HG02678 (cell line): ENCODE data around the gene PPTC7.
"Not testable (repeated sequence)": the region's sequence is repeated elsewhere in the genome, so short reads cannot be mapped to it uniquely, and the experiment has no call there.

Source experiments
- ATAC-seq: cut with Tn5 transposase; IDR thresholded peaks from one replicate; pipeline ENCODE4 v1.9.1; 2021; ENCODE audit warnings: mild to moderate bottlenecking, moderate library complexity; ENCODE audit not compliant: unreplicated experiment

PPTC7 gene

DNA sequence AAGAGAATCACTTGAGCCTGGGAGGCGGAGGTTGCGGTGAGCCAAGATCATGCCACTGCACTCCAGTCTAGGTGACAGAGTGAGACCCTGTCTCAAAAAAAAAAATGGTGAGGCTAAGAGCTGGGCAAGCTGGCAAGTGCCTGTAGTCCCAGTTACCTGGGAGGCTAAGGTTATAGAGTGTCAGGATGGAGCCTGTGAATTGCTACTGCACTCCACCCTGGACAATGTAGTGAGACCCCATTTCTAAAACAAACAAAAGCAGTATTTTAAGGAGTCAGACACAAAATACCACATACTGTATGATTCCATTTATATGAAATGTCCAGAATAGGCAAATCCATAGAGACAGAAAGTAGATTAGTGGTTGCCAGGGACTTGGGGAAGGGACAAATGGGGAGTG, 4.0 kb upstream of the PPTC7 start:
- not testable (repeated sequence) for ATAC-seq

DNA sequence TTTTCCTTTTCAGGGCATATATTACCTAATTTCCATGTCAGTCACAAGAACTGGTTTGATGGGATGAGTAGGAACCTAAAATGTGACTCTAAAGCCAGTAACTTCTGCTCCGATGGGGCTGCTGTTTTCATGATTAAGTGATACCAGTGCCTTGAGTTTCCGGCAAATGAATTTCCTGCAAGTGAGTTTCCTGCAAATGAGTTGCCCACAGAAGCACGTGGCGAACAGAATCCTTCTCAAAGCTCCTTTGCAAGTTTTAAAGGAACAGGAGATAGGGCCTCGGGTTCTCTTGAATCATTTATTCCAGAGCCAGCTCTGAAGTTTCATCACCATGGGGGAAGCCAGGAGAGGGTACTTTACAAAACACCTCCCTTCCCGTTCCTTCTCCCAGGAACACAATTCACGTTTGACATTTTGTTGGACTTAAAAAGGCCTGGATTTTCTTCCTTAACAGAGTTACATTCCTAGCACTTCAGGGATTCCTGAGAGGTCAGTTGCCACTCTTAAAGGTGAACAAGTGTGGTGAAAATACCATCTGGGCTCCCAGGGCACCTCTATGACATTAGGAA, 2.2 kb upstream of the PPTC7 start:
- no peak for ATAC-seq

- peak; percentile 34 for ATAC-seq
These were observed 612 bp downstream of the PPTC7 start for GRCh38 chr12:110582276-110583136.

DNA sequence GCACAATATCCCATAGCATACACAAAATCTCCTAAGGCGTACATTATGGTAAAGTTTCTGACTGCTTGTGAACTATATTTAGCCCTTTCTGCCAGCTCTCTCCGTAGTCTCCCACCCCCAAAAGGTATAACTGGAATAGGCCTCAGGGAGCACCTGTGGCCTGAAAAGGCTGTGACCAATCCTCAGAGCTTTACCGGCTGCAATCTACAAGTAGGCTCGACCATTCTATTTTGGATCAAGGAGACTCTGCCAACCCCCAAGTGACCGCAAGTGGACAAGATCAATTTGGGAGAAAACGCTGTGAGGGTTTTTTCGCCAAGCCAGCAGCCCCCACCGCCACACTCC, 1.2 kb downstream of the PPTC7 start:
- no peak for ATAC-seq

GRCh38 chr12:110579535-110580253, 3.4 kb downstream of the PPTC7 start:
- ATAC-seq, result no peak

- ATAC-seq, result no peak
These were observed 4.2 kb downstream of the PPTC7 start for GRCh38 chr12:110578694-110579534.

DNA sequence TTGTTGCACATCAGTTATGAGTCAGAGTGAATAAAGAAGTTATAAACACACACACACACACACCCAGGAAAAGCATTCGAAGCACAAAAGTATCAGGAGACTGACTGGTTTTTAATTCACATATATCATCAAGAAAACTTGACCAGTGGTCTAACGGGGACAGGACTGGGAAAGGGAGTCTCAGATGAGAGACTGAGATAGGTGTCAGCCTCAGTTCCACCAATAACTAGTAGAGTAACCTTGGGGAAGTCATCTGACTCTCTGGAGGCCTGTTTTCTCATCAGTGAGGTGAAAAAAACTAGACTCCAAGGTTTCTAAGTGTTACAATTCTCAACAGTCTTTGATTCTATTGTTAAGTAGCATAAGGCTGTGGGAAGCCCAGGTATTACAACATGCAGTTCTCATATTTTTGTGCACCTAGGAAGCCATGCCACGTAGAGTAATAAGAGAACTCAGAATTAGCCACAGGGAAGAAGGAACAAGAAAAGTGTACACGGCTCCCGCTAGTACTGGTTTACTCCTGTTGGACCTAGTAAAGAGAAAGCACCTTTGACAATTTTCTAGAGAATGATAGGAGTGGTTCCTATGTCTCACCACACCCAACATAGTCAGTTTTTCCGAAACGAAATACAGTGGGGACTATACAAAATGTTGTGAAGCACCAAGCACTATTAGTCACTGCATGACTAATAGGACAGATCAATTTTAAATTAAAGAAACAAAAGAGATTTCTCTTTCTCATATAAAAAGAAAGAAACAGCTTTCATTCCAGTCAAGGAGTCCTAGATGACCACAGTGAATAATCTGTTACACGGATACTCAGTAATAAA, 5.0 kb downstream of the PPTC7 start:
- ATAC-seq, result no peak

DNA sequence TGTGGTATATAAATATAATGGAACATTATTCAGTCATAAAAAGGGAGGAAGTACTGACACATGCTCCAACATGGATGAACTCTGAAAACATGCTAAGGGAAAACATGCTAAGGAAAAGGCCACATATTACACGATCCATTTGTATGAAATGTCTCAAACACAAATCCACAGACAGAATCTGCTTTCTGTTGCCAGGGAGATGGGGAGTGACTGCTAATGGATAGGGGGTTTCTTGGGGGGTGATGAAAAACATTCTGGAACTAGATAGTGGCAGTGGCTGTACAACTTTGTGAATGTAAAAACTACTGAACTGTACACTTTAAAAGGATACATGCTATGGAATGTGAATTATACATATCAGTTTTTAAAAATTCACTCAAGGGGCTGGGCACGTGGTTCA, 6.6 kb downstream of the PPTC7 start:
- no peak for ATAC-seq

- no peak for ATAC-seq
These were observed 7.8 kb downstream of the PPTC7 start for GRCh38 chr12:110575326-110575725.

DNA sequence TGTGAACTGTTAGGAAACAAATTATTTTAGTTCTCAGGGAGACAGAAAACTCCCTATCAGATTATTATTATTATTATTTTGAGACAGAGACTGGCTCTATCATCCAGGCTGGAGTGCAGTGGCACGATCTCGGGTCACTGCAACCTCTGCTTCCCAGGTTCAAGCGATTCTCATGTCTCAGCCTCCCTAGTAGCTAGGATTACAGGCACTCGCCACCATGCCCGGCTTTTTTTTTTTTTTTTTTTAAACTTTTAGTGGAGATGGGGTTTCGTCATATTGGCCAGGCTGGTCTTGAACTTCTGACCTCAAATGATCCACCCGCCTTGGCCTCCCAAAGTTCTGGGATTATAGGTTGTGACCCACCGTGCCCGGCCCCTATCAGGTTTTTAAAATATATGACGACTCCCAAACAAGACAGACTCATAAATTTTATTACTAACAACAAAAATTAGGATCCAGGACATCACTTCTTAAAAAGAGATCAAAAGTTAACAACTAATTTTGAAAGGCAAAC, 8.3 kb downstream of the PPTC7 start:
- not testable (repeated sequence) for ATAC-seq

DNA sequence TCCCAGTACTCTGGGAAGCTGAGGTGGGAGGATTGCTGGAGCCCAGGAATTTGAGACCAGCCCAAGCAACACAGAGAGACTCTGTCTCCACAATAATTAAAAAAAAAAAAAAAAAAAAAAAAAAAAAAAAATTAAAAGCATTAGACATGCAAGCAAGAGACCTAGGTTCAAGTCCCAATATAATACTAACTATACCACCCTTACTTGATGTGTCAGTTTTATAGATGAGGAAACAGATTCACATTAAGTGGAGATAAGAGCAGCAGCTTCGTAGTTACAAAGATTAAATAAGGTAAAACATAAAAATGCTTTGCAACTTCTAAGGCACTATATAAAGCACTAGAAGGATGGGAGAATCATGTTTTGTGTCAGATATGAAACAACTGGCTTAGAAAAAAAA, 9.1 kb downstream of the PPTC7 start:
- ATAC-seq, result no peak

GRCh38 chr12:110570798-110571197, 12.3 kb downstream of the PPTC7 start:
- not testable (repeated sequence) for ATAC-seq

DNA sequence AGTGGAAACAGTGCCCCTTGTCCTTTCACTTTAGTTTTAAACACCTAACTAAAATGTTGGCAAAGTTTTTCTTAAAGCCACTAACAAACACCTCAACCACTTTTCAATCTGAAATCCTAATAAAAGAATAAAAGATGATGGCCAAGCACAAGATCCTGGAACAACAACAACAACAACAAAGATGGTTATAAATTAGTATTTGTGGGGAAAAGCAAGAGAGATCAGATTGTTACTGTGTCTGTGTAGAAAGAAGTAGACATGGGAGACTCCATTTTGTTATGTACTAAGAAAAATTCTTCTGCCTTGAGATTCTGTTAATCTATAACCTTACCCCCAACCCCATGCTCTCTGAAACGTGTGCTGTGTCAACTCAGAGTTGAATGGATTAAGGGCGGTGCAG, 13.3 kb downstream of the PPTC7 start:
- ATAC-seq, result not testable (repeated sequence)

DNA sequence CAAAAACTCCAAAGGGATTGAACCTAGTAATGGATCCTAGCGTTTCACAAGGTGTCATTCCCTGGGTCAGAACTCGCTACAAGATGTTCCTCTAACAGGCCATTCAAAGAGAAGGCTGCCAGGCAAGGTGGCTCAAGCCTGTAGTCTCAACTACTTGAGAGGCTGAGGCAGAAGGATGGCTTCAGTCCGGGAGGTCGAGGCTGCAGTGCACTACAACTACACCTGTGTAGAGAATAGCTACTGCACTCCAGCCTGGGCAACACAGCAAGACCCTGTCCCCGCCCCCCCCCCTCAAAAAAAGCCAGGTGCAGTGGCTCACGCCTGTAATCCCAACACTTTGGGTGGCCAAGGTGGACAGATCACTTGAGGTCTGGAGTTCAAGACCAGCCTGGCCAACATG, 14.4 kb downstream of the PPTC7 start:
- no peak for ATAC-seq

DNA sequence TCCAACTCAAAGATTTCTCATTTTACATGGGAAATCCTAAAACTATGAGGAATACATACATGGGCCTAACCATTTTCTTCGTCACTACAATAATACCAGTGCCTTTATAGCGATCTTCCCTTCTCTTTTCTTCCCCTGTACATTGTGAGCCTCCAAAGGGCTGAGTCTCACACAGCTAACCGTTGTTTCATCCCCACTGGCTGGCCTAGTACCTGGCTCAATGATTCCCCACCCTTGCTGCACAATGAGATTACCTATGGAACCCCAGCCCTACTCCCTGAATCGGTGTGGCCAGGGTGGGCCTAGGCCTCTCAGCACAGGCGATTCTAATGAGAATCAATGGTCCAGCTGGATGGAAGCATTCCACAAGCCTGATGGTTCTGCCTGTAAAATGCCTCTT, 16.1 kb downstream of the PPTC7 start:
- ATAC-seq, result no peak

- no peak for ATAC-seq
These were observed 16.9 kb downstream of the PPTC7 start for GRCh38 chr12:110565894-110566871.

GRCh38 chr12:110564471-110564991, 18.6 kb downstream of the PPTC7 start:
- no peak for ATAC-seq

GRCh38 chr12:110563702-110564470, 19.2 kb downstream of the PPTC7 start:
- no peak for ATAC-seq
